GM21717 (cell line): ENCODE results near the gene YIPF7.

Experiments used
- ATAC-seq: cut with Tn5 transposase; IDR thresholded peaks from one replicate; pipeline ENCODE4 v1.9.1; 2021; ENCODE audit warnings: mild to moderate bottlenecking, moderate library complexity; ENCODE audit not compliant: unreplicated experiment

YIPF7 gene

GRCh38 chr4:44629280-44629866, 22.1 kb downstream of the YIPF7 start:
- peak; percentile 95 for ATAC-seq

- no peak for ATAC-seq
Observed at GRCh38 chr4:44623676-44624075, 27.7 kb downstream of the YIPF7 start.

GRCh38 chr4:44616621-44617020, 34.8 kb downstream of the YIPF7 start:
- no peak for ATAC-seq

DNA sequence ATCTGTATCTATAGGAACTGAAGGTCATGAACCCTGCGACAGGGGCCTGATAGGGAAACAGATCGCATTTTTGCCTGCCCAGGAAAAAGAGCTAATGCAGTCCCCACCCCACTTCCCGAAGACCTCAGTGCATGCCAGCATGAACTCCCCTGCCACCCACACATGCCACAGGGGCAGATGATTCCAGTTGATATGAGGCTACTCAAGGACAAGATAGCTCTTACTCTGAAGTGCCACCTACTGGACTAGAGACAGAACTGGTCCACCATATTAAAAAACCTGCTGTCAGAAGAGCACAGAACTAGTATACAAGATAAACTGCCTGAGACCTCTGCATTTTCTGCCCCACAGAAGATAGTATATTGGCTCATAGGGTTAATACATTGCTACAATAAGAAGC, 68.0 kb downstream of the YIPF7 start:
- ATAC-seq = no peak

DNA sequence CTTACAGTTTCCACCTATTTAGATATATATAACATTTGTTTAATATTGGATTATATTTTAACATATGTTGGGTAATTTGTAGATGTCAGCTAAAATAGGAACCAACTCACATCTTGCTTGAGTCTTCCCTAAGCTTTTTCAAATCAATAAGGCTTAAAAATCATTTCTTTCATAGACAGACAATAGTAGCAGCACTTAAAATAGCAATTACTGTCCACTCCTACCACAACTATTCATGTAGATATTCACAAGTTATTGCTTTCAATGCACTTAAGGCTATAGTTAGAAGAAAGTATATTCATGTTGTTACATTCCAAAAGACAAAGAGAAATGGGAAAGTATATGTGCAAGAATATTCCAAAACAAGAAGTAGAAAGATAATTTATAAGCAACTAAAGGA, 71.2 kb downstream of the YIPF7 start:
- ATAC-seq = no peak

DNA sequence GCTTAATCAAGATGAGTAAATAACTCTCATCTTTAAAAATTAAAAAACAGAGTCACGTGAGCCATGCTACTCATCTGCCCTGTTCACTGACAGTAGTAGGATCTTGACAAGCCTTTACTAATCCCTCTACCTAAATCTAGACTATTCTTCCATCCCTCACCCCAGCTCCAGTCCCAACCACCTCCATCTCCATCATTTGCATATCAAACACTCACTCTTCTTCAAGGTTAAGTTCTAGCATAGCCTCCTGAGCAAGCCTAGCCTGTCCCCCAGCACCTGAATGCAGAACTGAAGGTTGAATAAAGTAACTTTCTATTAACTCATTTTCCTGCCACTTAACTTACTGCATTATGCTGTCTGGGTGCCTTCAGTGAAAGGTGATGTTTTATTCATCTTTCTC, 72.5 kb downstream of the YIPF7 start:
- no peak for ATAC-seq
